Activated T-cell treated with anti-CD3 and anti-CD28 coated beads for 1 hour (primary cell): Measurements from ENCODE around the gene CTNND2.

ENCODE experiments used
- DNase-seq: peaks from one replicate; pipeline ENCODE4 v3.0.0-alpha.2; 2020; ENCODE audit warnings: low read depth

The CTNND2 gene

DNA sequence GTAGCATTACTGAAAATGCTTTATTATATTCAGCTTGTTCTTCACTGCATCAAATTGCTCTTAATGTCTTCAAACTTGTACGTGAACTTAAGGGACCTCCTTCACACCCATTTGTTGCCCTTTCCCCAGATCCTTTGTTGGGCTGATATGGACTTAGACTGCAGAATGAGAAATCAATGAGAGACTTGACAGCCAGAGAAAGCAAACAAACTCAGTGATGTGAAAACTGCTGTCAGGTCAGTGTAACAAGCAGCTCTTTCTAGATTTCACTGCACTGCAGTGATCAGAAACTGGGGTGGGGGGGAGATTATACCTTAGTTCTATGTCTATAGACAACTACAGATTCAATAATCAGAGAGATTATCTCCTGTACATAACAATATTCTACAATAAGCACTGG is 652.2 kb downstream of the CTNND2 start:
- no peak for DNase-seq

DNA sequence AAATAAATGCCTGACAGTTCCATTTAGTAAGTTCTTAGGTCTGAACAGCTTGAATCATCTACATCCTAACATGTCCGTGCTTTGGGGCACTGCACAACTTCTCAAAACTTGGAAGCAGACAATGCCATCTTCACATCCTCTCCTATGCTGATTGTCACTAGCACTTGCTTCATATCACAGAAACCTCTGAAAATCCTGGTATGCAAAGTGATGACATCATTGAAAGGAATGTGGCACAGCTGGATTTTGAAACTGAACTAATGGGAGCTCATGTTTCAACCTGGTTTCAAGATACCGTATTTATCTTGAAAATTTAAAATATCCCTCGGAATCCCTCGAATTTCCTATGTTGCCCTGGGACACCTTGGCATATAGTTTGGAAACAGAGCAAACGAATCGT is 653.0 kb downstream of the CTNND2 start:
- DNase-seq = no peak

DNA sequence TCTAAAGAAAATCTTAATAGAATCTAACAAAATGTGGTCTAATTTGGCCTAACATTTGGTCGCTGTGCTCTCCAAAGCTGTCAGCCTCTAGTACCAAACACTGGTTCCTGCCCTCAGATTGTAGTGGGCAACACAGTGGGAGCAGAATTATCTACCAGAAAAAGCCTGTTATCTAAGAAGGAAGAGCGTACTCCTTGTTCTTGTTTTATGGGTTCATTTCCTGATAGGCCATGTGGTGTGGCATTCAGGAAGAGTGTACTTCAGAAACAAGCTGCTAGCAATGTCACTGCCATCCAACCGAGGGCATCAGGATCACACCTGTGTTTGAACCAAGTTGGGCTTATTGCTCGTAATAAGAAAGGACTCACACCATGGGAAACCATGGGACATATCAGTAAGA is 655.3 kb downstream of the CTNND2 start:
- no peak for DNase-seq

DNA sequence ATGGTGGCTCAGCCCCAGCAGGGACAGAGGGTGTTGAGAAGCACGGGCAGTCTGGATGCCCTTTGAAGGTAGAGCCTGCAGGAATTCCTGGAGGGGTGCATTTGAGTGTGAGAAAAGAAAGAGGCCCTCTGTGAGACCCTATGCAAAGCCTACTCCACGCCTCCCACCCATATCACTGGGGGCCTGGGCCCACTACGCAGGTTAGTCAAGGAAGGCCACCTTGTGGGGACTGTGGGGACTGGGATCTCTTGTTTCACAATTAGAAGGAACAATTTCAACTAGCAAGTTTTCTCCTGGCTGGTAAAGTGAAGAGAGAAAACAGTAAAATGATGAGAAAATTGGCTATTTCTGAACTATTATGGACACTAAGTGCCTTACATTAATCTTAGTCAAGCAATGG is 657.0 kb downstream of the CTNND2 start:
- DNase-seq = no peak

DNA sequence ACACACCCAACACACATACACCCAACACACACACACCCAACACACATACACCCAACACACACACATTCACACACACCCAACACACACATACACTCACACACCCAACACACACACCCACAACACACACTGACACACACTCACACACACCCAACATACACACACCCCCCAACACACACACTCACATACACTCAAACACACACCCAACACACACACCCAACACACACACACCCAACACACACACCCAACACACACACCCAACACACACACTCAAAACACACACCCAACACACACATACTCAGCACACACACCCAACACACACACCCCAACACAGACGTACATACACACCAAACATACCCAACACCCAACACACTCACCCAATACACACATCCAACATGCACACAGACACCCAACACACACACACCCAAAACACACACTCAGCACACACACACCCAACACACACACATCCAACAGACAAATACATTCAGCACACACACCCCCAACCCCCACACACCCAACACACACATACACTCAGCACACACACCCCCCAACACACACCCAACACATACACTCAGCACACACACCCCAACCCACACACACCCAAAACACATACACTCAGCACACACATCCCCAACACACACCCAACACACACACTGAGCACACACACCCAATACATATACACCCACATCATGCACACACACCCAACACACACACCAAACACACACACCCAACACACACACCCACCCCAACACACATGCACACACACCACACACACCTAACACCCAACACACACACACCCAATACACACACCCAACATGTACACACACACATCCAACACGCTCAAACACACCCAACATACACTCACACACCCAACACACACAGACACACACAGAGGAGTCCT is 663.7 kb downstream of the CTNND2 start:
- DNase-seq = no peak

DNA sequence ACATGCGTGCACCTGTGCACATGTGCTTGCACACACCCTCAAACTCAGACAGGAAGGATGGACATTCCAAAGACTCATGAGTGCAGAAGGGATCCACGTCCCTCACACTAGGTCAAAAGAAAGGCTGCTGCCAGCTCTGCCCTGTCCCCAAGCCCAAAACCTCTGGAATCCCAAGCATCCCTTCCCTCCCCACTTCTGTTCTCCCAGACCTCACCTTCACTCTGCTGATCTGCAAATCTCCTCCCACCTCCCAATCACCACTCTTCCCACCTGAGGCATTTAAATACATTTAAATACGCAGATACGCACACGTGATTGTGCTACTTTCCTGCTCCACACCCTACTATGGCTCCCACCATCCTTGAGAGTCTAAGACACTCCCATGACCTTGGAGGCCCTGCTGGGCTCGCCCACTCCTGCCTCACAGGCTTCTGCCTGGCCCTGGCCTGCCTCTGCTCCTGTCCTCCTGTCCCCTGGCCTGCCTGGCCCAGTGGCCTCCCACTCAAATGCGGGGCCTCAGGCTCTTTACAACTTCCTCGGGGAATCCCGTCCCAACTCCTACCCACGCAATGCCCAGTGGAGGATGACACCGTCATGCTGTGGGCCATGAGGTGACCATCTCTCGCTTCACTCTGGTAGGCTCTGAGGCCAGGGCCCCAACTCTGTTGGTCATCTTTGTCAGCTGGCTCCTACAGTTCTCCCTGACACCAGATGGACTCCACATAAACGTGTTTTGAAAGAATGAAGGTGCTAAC is 664.8 kb downstream of the CTNND2 start:
- DNase-seq = no peak

DNA sequence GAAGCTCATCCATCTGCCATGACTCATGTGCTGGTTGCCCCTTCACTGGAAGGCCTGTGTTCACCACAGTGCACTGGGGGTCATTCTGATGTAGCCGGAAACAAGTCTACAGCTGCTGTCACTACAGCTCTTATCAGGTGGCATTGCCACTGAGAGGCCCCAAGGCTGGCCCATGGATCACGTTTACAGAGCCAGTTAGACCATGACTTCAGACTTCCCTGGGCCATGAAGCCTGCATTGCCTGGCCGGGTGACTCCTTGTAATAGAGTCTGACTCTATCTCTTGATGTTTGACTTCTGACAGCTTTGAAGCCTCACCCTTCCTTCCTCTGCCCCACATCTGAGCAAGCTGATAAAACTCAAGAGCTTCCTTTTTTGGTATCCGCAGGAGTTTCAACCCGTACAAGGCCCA is 669.7 kb downstream of the CTNND2 start:
- DNase-seq = no peak

DNA sequence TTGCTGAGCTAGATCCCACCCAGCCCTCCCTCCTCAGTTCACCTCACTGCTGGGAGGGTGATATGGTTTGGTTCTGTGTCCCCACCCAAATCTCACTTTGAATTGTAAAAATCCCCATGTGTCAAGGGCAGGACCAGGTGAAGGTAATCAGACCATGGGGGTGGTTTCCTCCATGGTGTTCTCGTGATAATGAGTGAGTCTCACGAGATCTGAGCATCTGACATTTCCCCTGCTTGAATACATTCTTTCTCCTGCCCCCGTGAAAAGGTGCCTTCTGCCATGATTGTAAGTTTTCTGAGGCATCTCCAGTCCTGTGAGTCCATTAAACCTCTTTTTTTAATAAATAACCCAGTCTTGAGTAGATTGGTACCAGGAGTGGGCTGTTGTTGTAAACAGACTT is 673.4 kb downstream of the CTNND2 start:
- DNase-seq = no peak

DNA sequence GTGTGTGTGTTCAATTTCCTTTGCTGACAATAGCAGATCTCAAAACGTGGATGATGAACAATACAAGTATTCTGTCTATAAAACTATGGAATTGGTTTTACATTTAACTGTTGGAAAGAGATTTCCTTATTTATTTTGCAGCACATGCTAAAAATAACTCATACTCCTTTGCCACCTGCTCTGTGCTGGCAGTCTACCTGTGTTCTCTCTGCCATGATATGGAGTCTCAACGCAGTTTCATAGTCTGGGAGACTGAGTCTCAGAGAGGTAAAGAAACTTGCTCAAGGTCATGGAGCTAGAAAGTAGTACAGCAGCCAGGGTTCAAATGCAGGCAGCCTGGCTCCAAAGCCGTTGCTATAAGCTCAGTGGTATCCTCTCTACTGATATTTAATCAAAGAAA is 677.2 kb downstream of the CTNND2 start:
- DNase-seq = no peak

DNA sequence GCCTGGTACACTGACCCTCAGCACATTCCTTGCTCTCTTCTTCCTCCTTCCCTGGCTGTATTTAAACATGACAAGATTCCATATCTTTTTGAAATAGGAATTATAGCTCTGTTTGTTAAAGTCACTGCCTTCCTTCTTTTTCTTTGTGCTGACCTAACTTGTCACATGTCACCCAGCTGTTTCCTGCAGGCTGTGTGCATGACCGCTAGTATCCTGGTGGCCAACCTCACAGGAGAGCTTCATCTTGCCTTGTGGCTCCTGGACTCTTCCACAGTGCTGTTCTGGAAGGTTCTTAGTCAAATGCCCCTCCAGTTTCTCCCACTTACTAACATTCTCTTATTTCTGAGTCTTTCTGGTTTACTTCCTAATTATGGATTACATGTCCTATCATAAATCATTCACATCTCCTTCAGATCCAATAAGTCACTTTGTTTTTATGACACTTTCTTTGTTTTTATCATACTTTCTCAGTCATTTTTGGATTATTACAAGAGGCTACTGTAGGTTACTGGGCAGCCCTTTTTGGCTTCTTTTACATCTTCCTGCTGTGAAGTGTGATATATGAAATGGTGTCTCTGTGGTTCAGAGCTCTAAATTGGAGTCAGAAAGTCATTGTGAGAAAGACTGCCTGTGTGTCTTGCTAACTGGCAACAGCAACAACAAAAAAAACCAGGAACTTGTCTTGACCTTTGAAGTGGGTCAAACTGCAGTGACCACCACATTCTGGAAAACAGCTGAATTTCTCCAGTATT is 679.6 kb downstream of the CTNND2 start:
- DNase-seq = no peak

DNA sequence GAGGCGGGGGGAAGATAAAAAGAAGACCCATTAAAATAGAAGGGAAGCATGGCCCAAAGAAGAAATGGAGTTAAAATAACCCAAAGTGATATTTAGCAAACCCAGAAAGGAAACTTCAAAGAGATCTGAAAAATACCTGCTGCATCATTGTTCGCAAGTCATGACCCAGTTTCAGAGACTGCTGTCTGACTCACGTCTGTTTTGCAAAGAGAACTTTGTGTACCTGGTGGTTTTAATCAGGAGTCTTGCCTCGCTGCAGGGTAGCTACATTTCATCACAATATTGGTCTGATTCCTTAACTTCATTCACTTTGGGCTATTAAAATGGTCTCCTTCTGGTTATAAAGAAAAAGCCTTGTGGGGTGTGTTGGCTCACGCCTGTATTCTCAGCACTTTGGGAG is 682.1 kb downstream of the CTNND2 start:
- DNase-seq = no peak

DNA sequence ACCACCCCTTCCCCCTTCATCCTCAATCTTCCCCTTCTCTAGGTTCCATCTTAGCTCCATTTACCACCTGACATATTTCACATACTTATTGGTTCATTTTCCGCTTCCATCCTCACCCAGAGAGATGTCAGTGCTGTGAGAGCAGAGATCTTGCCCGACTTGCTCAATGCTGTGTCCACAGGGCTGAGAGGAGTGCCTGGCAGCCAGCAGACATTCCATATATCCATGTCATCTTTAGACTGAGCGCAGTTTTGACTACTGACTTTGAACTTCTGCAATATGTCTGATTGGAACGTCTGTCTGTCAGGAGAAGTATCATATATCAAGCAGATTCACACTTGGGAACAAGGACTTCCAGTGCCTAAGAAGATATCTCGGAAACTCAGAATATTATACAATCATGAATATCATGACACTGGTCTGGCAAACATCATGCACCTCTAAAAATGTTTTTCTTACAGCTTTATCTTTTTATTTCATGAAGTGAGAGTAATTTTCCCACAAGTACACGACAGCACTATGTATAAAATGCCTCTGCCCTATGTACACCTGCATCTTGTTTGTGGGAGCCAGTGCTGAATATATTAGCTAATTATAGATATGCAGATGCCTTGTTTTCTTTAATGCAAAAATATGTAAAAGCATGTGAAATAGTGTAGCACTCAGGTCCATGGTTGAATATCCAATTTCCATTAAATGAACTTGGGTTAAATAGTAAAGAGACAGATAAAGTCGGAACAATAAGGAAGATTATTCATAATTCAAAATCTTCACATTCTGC is 689.2 kb downstream of the CTNND2 start:
- DNase-seq = no peak

DNA sequence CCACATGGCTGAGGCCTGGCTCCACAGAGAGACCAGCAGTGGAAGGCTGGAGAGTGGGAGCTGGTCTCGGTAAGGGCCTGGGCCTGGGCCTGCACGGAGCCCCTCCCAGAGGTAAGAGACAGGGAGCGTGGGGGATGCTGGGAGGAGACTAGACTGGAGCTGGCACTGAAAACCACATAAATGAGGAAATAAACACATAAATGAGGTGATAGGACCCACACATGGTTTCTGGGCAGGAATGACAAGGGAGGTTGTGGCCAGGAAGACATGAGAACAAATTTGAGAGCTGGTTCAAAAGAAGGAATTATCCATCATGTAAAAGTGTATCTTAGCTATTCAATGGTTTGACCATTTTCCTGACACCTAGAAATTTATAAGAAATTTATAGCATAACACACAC is 691.5 kb downstream of the CTNND2 start:
- no peak for DNase-seq

DNA sequence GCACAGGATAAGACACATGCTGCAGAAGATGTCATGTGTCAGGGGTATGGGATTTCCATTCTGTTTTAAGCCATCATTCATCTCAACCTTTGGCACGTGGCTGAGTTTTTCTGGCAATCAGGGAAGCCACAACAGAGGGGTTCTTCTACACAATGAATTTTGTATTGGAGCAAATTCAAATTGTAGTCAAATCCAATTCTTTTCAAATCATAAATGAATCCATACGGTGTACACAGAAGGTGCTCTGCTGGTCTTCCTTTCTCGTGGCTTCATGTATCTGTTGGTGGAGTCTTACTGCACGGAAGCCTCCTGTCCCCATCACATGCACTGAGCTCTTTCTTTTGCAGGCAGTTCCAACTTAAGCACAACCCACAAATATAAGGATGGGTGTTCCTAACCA is 706.5 kb downstream of the CTNND2 start:
- no peak for DNase-seq

DNA sequence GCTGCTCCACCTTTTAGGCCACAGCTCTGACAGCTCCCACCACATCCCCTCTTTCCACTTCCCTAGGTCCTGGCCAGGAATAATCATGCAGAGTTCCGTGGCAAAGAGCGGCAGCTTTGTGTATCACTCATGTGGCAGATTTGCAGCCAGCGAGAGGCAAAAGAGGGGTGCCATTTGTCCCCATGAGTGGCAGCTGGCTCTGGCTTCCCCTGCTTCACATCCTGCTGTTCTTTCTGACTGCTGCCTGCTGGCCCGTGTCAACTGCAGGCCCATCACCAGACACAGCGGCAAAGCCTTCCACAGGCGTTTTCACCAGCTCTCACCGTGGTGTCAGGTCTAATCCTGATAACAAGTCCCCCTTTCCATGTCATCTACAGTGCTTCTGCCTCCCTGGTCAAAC is 712.6 kb downstream of the CTNND2 start:
- DNase-seq = no peak

DNA sequence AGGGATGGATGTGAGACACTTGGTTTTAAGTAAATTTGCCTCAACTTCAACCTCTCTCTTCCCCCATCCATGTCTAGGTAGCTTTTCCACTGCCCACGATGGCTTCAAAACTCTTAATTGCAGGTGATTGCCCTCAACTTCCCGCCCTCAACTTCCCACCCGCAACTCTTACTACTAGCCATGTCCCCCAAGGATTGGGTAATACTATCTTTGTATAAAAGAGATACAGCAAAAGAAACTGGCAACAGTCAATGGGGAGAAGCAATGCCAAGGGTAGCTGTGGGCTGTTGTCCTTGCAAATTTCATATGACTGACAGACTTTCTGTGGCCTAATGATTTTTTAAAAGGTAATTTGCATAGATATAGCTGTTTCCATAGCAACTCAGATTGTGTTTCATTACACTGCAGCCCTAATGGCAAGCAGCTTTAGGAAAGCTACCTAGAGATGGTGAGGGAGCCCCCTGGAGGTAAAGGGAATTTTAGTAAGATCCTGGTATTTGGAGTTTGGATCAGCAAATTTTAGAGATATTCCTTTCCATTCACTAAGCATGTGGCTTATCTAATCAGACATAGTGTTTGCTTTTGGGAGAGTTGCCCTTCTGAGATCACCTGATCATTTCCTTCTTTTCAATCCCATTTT is 721.7 kb downstream of the CTNND2 start:
- DNase-seq = no peak

DNA sequence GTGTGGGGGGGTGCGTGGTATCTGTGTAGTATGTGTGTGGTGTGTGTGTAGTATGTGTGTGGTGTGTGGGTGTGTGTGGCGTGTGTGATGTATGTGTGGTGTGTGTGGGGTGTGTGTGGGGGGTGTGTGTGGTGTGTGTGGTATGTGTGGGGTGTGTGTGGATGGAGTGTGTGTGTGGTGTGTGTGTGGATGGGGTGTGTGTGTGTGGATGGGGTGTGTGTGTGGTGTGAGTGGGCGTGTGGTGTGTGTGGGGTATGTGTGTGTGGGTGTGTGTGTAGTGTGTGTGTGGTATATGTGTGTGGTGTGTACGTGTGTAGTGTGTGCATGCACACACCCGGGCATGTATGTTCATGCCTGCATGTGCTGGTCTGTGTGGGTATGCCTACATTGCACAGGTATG is 722.3 kb downstream of the CTNND2 start:
- DNase-seq = no peak

DNA sequence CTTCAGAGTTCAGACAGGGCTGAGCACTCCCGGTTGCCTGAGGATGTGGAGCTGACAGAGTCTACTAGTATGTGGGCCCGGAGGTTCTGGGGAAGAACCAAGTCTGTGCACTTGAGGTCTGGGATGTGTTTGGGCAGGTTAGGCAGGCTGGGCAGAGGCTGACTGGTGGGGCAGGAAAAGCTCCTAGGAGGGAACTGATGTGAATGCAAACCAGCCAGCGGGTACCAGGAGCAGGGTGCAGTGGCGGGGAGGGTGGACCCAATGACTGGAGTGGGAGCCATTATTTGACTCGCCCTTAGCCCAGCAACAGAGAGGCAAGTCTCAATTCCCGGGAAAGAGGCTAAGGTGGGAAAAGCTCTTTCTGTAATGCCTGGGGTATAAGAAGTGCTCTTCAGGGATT is 723.4 kb downstream of the CTNND2 start:
- DNase-seq = no peak

DNA sequence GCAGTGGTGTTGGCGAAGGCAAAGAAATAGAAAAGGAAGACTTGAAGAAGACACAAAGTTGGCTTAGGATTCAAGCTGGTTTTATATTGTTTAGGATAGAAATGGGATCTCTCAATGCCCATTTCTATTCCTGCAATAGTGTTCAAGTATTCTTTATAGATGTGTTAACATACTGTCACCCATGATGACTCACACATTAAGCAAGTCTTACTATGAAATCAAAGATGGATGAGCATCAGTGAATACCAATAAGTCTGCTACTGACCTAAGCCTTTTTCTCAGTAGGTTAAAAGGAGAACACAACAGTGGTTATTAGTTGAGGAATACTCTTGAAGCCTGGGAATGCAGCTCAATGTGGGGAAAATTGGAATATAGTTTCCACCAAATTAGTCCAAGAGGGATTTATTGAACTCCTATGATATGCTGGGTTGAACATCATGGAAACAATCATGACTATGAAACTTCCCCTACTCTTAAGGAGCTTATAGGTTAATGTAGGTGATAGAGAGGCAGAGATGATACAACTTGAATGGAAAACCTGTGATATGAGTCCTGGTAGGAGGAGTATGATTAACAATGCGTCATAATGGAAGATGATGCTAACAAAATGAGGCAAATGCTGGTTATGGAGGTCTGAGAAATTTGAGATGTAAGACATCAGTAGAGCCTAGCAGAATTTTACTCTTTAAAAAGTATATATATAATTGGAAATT is 726.1 kb downstream of the CTNND2 start:
- DNase-seq = no peak

DNA sequence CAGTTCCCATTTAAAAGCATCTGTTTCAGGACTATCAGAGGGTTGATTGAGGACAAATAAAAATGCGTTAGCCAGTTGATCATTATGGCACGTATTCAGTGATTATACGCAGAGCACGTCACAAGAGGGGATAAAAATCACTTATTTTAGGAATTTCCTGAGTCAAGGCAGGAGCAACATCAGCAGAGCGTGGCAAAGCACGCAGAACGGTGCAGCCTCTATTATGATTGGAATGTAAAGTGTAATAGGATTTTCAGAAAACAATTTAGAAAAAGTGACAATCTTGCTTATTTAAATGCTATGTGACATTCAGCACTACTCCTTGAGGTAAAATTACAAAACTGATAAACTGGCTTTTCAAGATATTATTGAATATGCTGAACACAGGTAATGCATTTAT is 729.7 kb downstream of the CTNND2 start:
- no peak for DNase-seq

DNA sequence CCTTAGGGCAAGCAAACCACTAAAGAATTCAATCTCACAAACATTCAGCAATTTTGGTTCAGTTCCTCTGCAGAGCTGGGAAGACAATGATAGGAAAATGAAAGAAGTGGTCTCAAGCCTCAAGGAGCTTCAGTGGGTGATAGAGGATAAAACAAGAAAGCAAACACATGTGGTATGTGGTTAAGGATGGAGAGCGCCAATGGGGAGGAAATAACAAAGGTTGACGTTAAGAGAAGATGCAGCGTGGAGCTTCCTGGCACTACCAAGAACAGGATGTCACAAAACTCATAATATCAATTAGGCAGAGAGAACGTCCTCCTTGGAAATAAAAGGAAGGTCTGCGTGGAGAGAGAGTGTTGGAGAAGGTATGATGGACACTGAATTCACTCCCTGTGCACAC is 731.8 kb downstream of the CTNND2 start:
- no peak for DNase-seq
